GM19193 (cell line): ENCODE results near the gene MSTO1.

ENCODE experiments used
- POLR2A ChIP-seq: IDR thresholded peaks from 4 replicates; pipeline ENCODE4 v1.6.1; 2011; ENCODE audit not compliant: insufficient read depth, insufficient read length; ENCODE audit errors: extremely low read depth

MSTO1 gene

GRCh38 chr1:155645034-155645598 lies 35.1 kb downstream of the MSTO1 start:
- no peak for TF ChIP-seq POLR2A

- no peak for TF ChIP-seq POLR2A
Observed at GRCh38 chr1:155645648-155646047, 35.6 kb downstream of the MSTO1 start.

GRCh38 chr1:155646307-155646706 lies 36.3 kb downstream of the MSTO1 start:
- no peak for TF ChIP-seq POLR2A

GRCh38 chr1:155648207-155649147 lies 38.5 kb downstream of the MSTO1 start:
- TF ChIP-seq POLR2A = no peak

- TF ChIP-seq POLR2A = no peak
Observed at GRCh38 chr1:155649676-155650075, 39.7 kb downstream of the MSTO1 start.

GRCh38 chr1:155650231-155650757 lies 40.3 kb downstream of the MSTO1 start:
- TF ChIP-seq POLR2A = no peak

- TF ChIP-seq POLR2A = no peak
Observed at GRCh38 chr1:155651861-155652661, 42.0 kb downstream of the MSTO1 start.

- TF ChIP-seq POLR2A = no peak
Observed at GRCh38 chr1:155652951-155653350, 42.9 kb downstream of the MSTO1 start.

- TF ChIP-seq POLR2A = no peak
Observed at GRCh38 chr1:155657463-155657862, 47.4 kb downstream of the MSTO1 start.
